HG03575 (cell line): ENCODE data around the gene KRT81.
"Not testable (repeated sequence)": the region's sequence is repeated elsewhere in the genome, so short reads cannot be mapped to it uniquely, and the experiment has no call there.

Experiments used
- ATAC-seq: cut with Tn5 transposase; IDR thresholded peaks from one replicate; pipeline ENCODE4 v1.9.1; 2021; ENCODE audit not compliant: unreplicated experiment, insufficient number of reproducible peaks, low FRiP score; ENCODE audit errors: extremely low read depth

KRT81 gene

DNA sequence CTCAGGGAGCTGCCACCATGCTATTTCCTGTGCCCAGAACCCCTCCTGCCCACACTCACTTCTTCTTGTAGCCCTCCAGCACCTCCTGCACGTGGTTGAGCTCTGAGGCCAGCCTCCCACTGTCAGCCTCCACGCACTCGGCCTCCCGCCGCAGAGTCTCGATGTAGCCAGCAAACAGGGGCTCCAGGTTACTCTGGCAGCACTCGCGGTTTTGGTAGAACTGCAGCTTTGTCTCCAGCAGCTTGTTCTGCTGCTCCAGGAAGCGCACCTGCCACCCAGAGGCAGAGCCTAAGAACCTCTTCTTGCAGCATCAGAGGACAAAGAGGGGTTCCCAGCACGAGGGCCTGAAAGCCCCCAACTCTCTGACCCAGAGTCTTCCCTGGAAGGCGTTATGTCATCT is 27.8 kb upstream of the KRT81 start:
- ATAC-seq: no peak

- no peak for ATAC-seq
These were observed 27.1 kb upstream of the KRT81 start for GRCh38 chr12:52318241-52318990.

DNA sequence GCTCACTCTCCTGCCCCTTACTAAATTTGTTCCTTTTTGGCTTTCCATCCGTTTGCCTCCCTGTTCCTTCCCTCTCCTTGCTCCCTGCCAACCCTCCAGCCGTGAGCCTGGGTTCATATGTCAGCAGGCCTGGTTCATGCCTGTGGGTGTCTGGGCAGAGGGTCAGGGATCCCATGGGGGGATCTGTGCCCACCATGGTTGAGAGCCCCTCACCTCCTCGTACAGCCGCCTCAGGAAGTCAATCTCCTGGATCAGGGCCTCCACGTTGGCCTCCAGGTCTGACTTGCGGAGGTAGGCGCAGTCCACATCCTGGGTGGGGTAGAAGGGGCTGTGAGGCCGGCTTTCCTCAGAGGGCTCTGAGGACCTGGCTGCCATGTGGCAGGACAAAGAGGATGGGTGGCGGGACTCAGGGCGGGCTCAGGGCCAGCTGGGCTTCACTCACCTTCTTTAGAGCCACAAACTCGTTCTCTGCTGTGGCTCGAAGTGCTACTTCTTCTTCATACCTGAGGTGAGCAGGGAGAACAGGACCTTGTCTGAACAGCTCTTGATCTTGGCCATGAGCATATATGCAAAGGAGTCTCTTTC is 26.2 kb upstream of the KRT81 start:
- no peak for ATAC-seq

- no peak for ATAC-seq
These were observed 25.4 kb upstream of the KRT81 start for GRCh38 chr12:52316701-52317100.

GRCh38 chr12:52316290-52316689 is 25.0 kb upstream of the KRT81 start:
- ATAC-seq: no peak

DNA sequence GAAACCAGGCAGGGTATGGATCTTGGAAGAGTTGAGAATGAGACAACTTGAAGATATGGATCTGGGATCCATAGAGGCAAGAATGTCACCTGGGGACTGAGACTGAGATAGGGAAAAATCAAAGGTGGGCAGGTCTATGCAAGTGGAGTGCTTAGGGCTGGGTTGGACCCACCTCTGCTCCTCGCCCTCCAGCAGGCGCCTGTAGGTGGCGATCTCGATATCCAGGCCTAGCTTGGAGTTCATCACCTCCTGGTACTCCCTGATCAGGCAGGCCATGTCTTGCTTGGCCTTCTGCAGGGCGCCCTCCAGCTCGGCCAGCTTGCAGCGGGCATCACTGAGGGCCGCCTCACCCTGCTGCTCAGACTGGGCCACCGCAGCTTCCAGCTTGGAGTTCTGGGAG is 24.4 kb upstream of the KRT81 start:
- ATAC-seq: not testable (repeated sequence)

GRCh38 chr12:52314511-52314910 is 23.2 kb upstream of the KRT81 start:
- no peak for ATAC-seq

DNA sequence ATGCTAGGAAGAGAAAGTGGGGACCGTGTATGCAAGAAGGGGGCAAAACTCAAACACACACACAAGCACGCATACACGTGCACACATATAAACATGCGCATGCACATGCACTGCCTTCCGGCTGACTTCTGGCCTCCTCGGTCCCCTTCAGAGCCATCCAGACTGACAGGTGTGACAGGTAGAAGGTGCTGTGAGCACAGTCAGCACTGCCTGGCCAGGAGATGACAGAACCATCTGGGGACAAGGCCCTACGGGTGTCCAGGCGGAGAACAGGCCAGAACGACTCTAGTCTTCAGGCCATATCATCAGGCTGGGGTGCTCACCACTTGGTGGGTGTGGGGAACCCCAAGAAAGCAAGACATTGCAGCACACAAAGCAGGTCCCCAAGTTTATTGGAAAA is 22.6 kb upstream of the KRT81 start:
- no peak for ATAC-seq

DNA sequence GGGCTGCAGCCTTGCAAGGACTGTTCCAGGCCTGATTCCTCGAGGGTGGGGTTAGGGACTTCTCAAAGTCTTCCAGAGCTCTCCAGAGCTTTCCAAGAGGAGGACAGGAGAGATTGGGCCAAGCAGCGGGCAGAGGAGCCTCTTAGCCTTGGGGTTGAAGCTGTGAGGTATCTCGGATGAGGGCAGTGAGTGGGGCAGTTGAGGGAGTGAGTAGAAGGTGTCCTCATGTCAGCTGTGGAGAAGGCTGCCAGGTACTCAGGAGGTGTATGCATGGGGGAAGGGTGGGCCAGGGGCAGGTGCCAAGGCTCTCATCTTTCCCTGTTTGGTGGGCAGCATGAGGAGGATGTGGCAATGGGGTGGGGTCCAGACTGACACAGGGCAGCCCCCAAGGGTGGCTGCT is 22.1 kb upstream of the KRT81 start:
- no peak for ATAC-seq

GRCh38 chr12:52312086-52312485 is 20.8 kb upstream of the KRT81 start:
- no peak for ATAC-seq

DNA sequence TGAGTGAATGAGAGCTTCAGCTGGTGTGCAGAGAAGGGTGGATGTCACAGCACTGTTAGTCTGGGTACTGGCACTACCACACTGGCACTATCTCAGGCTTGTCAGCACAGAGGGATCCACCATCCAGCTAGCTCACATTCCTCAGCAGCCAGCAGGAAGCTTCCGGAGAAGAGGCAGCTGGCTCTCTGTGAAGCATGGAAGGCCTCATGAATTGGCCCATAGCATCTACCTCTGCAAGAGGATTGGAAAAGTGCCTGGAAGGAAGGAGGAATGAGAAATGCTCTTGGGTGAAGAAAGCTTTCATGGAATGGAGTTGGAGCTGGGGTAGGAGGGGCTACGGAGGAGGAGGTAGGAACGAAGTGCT is 19.9 kb upstream of the KRT81 start:
- no peak for ATAC-seq

DNA sequence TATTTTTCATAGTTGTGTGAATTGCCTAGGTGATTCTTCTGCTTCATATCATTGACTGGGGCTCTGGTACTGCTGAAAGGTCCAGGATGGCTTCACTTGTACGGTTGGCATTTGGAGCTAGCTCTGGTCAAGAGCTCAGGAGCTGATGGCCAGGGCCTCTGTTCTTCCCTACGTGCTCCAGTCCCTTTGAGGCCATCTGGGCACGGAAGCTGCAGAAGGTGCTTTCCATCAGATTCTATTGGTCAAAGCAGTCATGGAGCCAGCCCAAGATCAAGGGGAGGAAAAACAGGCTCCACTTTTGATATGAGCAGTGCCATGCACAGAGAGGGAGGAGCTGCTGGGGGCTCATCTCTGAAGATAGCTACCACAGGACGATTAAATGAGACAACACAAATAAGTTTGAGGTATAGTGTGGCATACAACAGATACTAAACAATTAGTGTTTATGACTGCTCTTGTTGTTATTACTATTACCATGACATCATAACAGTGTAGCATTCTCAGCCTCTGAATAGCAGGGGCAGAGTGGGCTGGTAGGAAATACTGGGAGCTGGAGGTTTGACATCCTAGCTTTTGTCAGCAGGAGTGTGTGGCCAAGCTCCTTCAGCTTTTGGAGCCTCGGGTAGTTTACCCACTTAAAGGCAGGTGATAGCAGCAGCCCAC is 19.4 kb upstream of the KRT81 start:
- ATAC-seq: no peak

DNA sequence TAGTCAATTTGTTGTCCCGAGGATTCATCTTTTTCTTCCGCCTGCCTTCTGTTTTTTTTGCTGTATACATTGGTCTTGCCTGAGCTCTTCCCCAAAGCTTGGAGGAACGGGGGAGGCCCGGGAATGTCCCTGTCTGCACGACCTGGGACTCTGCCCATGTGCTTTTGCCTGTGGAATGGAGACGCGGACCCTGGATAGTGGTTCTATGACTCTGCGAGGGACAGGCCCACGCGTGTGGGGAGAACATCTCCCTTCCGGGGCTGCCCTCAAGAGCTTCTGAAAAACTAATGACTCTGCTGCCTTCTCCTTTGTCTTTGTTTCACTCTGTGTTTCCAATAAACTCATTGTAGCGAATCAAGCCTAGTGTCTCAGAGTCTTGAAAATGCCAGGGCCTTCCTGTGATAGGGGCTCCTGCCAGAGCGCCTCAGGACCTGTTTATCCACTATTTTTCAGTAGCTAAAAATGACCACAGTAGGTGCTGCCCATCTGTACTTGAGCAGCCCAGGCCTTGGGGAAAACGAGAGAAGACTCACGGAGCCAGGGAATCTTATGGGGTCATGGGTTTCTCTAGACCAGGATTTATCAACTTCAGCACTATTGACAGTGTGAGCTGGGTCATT is 17.6 kb upstream of the KRT81 start:
- no peak for ATAC-seq

- no peak for ATAC-seq
These were observed 16.8 kb upstream of the KRT81 start for GRCh38 chr12:52307836-52308805.

GRCh38 chr12:52306731-52307130 is 15.4 kb upstream of the KRT81 start:
- ATAC-seq: no peak

DNA sequence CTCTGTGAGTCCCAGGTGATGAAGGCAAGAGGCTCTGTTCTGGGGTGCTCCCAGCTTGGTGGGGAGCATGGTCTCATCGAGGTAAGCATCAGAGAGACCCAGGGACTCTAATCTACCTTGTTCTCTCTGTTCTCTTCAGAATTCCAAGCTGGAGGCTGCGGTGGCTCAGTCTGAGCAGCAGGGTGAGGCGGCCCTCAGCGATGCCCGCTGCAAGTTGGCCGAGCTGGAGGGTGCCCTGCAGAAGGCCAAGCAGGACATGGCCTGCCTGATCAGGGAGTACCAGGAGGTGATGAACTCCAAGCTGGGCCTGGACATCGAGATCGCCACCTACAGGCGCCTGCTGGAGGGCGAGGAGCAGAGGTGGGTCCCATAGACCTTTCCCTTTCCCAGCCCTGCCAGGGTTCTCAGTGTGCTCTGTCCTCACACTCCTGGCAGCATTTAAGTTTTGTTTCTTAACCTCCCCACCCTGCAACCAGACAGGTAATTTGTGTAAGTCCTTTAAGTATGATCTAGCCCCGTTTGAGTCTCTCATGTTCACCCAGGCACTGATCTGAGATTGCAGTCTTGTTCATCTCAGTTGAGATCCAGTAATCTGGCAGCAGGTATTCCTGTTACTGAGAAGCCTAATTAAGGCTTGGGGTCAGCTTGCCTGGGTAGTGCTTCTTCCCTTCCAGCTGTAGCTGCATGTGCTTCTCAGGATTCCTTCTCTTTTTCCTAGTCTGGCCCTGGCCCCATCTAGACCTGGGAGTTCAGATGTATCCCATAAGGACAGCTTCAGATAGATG is 14.8 kb upstream of the KRT81 start:
- ATAC-seq: no peak

DNA sequence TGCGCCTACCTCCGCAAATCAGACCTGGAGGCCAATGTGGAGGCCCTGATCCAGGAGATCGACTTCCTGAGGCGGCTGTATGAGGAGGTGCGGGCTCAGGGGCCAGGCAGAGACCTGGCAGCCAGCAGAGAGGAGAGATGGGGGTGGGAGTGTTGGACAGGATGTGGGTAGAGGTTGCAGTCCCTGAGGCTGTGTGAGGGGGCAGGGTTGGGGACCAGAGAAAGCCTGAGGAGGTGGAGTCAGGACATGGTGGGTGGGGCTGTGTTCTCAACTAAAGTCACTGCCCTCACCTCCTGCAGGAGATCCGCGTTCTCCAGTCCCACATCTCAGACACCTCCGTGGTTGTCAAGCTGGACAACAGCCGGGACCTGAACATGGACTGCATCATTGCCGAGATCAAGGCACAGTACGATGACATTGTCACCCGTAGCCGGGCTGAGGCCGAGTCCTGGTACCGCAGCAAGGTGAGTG is 13.6 kb upstream of the KRT81 start:
- not testable (repeated sequence) for ATAC-seq

DNA sequence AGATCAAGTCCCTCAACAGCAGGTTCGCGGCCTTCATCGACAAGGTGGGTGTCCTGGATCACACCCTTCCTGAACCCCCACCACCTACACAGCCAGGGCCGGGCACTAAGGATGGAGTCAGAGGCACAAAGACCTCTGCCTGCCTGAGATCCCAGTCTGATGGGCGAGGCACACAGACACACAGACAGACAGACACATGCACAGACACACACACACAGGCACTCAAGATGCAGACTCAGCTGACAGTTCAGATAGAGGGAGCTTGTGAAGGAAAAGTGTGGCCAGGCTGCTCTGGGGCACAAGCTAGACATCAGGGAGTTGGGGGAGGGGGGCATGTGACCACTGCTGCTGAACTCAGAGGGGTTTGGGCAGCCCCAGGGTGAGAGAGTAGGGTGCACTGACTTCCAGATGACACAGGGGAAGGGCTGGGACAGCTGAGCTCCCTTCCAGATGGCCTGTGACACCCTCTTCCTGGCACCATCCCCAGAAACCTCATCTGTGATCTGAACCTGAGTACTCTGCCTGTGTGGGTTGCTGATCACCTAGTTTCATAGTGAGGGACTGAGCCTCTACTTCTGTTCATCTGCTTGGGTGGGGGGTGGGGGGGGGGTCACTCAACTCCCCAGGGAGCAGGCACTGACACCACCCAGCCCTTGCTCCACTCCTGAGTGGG is 11.0 kb upstream of the KRT81 start:
- not testable (repeated sequence) for ATAC-seq
